Activated CD4-positive, CD25-positive, alpha-beta regulatory T cell treated with anti-CD3 and anti-CD28 coated beads, Interleukin-2, amount 50 U/mL, for 16 hours (primary cell): ENCODE measurements around the gene SCRN1.

Experiments used
- DNase-seq: peaks from one replicate; pipeline ENCODE4 v3.0.0-alpha.2; 2020; ENCODE audit warnings: low read depth, low spot score

Gene SCRN1

GRCh38 chr7:30003098-30003497, 13.5 kb upstream of the SCRN1 start:
- DNase-seq = no peak

DNA sequence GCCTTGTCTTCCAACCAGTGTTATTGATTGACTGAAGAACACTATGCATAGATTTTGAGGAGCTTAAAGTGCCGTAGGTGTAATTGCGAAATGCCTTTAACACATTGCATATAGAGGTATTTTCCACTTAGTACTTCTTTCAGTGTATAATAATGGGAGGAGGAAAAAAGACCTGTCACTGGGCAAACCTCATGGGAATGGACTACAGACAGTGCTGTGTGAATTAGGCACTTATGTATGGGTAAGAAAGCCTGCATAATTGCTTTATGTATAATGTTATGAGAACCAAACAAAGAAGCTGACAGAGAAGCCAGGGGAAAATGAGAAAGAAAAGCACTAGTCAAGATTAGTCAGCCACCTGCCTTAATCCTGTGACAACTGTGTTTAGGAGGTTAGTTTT, 12.4 kb upstream of the SCRN1 start:
- no peak for DNase-seq

- DNase-seq = no peak
Observed at GRCh38 chr7:29998489-29998888, 8.9 kb upstream of the SCRN1 start.

DNA sequence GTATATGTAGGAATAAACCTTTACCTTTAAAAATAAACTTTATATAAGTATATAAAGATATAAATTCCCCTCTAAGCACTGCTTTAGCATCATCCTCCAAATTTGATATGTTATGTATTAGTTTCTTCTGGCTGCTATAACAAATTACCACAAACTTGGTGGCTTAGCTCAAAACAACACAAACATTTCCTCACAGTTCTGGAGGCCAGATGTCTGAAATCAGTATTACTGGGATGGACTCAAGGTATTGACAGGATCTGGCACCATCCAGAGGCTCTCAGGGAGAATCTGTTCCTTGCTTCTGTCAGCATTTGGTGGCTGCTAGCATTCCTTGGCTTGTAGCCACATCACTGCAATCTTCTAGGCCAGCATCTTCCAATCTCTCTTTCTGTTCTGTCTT, 6.7 kb upstream of the SCRN1 start:
- DNase-seq = no peak

DNA sequence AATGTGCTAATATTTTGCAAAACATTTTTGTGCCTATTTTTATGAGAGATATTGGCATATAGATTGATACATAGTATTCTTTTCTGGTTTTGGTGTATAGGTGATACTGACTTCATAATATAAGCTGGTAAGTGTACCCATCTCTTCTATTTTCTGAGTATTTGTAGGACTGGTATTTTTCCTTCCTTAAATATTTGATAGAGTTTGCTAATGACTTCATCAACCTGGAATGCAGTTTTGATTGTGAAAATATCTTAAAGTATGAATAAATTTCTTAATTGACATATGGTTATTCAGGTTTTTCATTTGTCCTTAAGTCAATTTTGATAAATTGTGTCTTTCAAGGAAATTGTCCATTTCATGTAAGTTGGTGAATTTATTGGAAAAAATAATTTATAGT, 6.1 kb upstream of the SCRN1 start:
- no peak for DNase-seq

DNA sequence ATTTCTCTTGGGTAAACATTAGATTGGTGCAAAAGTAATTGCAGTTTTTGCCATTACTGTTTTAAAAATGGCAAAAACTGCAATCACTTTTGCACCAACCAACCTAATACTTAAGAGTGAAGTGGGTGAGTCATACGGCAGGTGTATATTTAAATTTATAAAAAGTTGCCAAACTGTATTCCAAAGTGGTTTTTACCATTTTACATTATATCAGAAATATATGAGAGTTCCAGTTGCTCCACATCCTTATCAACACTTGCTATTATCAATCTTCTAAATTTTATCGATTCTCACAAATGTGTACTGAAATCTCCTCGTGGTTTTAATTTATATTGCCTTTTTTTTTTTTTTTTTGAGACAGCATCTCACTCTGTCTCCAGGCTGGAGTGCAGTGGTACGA, 3.5 kb upstream of the SCRN1 start:
- DNase-seq = no peak

GRCh38 chr7:29991937-29992336, 2.3 kb upstream of the SCRN1 start:
- no peak for DNase-seq

DNA sequence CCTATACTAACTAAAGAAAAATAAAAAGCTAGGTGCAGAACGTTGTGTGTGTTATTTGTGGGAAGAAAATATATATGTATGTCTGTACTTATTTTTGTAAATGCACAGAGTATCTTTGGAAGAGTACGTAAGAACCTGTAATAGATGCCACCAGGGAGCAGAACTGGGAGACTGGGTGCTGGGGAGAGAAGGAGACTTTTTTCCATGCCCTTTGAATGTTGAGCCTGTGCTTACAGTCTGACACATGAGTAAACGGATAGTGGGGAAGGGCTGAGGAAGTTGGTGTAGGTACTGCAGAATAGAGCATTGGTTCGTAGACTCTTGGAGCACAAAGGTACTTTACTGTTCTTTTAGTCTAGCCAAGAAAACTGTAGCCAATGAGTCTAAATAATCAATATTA, 1.3 kb upstream of the SCRN1 start:
- no peak for DNase-seq

GRCh38 chr7:29988424-29989256, 961 bp downstream of the SCRN1 start:
- no peak for DNase-seq

DNA sequence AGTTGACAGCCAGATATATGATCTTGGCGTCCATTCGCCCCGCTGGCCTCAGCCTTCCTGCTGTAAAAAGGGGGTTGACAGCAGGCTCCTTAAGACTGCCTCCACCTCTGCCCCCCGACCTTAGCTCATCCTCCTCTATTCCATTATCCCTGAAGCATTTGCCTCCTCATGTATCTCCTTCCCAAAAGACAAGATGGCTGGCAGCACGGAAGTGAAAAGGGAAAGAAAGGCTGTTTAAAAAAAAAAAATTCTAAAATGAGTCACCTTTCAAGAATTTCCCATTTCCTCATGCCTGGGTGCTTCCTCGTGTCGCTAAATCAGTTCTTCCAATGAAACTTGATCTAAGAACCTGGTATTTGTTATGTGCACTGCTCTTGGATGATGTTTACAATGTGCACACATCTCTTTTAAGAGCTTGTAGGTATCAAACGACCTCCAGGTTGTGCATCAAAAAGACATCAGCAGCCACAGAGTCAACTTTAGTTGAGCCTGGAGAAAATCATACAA, 1.7 kb downstream of the SCRN1 start:
- no peak for DNase-seq

- DNase-seq = no peak
Observed at GRCh38 chr7:29987083-29987482, 2.5 kb downstream of the SCRN1 start.

GRCh38 chr7:29980151-29980550, 9.4 kb downstream of the SCRN1 start:
- DNase-seq = no peak

DNA sequence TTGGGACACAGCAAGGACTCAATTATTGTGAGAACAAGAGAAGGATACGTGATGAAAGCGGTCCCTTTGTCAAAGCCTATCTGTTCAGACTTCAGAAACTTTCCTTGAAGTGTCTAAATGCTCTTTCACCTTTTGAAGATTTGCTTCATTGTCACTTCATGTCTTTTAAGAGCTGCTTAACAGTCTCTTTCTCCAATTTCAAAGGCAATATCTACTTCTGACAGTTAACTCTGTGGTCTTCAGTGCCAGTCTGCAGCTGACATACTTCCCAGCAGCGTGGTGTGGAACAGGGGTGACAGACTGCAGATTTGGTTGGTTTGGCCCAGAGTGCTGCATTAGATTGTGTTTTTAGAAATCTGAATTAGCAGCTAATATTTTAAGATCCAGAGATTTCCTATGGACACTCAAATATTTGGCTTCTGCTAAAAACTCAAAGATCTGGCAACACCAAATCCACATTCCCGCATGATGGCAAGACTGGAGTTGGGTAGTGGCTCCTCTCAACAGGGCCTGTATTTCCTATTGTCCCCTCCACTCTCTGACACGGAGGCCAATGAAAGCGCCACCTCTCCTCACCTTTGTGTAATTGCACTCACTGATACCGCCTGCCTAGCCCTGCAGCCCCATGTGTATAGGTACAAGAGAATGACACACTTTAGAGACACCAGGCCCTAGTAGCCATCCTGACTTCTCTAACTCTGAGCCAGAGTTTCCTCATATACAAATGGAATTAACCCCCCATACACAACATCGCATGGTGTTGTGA, 11.5 kb downstream of the SCRN1 start:
- DNase-seq = no peak

DNA sequence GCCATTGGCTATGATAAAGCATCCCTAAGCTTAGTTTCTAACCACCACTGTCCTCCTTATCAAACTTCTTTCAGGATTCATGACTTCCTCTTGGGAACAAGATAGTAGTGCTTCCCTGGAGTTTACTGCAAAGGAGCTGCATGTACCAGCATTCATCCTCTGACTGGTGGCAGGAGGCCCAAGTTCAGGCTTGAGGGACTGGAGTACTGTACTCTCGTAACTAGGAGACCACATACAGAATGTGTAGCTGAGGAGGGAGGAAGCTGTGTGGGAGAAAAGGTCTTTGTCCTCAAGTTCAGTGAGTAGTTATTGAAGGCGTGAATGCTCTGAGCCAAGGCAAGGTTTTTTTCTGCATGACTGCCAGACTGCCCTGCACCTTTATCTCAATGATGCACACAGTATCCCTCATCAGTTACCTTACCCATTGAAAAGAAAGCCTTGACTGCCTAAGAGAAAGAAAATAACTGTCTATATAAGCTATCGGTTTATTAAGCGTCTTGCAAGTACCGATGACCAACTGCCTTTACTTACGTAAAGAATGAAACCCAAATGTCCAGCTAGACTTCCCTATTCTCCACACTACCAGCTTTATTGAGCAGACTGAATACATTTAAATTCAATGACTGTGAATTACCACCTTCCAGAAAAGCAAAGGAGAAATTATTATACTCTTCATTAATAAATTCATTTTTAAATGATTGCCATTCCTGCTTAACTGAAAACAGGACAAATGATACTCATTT, 12.8 kb downstream of the SCRN1 start:
- DNase-seq = no peak

GRCh38 chr7:29976266-29976665, 13.3 kb downstream of the SCRN1 start:
- DNase-seq = no peak

DNA sequence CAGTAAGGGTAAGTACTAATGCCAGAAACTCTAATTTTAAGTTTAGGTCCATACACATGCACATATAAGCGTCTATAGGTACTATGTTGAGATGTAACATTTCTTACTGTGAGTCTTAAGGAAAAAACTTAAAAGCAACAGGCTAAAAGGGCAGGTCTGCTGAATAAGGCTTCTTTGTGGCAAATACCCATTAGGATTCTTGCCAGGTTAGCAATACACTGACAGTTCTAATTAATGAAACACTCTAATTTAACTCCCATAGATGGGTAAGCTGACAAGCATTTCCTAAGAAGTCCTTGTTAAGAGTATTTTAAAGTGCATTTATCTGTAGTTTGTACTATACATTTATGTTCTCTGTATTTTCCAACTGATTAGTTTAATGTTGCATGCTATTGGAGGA, 14.0 kb downstream of the SCRN1 start:
- no peak for DNase-seq

DNA sequence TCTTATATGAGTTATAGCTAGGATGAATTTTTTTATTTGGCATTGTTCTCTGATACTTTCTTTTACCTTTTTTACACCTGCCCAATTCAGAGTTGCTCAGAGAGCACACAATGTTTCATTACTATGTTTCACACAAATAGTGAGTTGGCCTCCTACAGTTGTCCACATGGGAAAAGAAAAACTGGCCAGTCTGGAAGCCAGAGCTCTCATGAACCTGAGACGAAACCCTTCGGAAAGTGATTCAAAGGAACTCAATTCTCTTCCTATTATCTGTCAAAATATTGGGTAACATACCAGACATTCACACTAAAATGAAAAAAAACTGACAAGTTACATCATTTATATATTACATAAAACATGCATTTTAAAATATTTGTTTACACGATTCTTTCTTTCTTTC, 15.3 kb downstream of the SCRN1 start:
- no peak for DNase-seq

GRCh38 chr7:29972315-29972669, 17.3 kb downstream of the SCRN1 start:
- DNase-seq = no peak

DNA sequence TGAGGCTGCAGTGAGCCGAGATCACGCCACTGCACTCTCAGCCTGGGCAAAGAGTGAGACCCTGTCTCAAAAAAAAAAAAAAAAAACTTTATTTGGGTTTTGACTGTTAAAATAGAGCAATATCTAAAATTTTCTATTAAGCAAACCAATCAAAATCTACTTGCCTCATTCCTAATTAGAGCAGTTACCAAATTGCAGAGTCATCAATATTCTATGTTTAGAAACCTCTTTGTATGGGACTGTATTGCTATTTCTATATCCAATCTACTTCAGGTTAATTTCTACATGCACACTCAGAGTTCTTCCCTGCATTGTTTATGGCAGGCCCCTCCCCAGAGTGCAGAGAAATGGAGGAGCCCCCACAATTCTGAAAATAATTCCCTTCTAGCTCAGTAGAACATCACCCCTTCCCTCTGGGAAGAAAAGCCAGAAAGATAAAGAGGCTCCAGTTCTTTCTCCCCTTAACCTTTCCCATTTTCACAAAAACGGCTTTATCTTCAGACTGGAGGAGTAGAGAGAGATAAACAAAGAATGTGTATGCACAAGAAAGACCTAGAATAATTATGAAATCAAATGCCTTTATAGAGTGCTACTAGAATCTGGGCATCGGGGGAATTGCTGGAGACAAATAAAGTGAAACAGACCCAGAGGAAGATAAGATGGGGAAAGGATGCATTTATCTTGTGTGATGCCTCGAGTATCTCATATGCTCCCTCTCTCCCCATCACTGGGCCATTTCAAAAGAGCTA, 17.9 kb downstream of the SCRN1 start:
- no peak for DNase-seq

DNA sequence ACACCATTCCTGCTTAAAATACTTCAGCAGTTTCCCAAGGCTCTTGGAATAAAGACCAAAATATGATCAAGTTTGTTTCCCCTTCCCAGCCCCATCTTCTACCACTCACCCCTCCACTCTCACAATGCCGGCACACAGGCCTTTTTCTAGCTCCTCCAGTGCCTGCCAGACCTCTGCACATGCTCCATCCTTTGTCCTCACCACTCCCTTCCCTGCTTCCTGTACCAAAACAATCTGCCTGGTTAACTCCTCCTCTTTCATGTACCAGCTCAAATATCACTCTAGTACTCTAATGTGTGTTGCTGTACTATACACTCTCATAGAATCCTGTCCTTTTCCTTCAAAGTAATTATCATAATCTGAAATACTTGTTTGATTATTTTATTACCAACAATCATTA, 19.4 kb downstream of the SCRN1 start:
- DNase-seq = no peak

GRCh38 chr7:29969738-29970137, 19.9 kb downstream of the SCRN1 start:
- no peak for DNase-seq
